ENCODE data around the gene MPEG1.

GRCh38 chr11:59223611-59224010 lies 10.9 kb upstream of the MPEG1 start:
- TF ChIP-seq POLR2A (IDR thresholded peaks at IDR 0.05) (no peak), CTCF (IDR thresholded peaks at IDR 0.05) (no peak)

All from testis (tissue), 2 donors.